ENCODE measurements around the gene NEIL1.
"Not testable (repeated sequence)": the region's sequence is repeated elsewhere in the genome, so short reads cannot be mapped to it uniquely, and the experiment has no call there.

NEIL1 gene

GRCh38 chr15:75346796-75347221 lies at the start of gene NEIL1:
TSS of gene NEIL1 (plus strand) at chr15:75347039. CDS start at chr15:75348906, 1,867 bp downstream.
- no peak for DNase-seq (ENCODE audit: low read depth in 2 of 2)

GRCh38 chr15:75298541-75299310 lies 48.1 kb upstream of the NEIL1 start:
- DNase-seq (ENCODE audit: low read depth in 2 of 2) = not testable (repeated sequence)

GRCh38 chr15:75299311-75299688 lies 47.5 kb upstream of the NEIL1 start:
- DNase-seq (ENCODE audit: low read depth in 2 of 2) = peak; percentile 46 to 57

GRCh38 chr15:75300026-75300425 lies 46.8 kb upstream of the NEIL1 start:
- not testable (repeated sequence) for DNase-seq (ENCODE audit: low read depth in 2 of 2)

GRCh38 chr15:75302318-75302717 lies 44.5 kb upstream of the NEIL1 start:
- no peak for DNase-seq (ENCODE audit: low read depth in 2 of 2)

- not testable (repeated sequence) for DNase-seq (ENCODE audit: low read depth in 2 of 2)
Observed at GRCh38 chr15:75302753-75303152, 44.1 kb upstream of the NEIL1 start.

- no peak for DNase-seq (ENCODE audit: low read depth in 2 of 2)
Observed at GRCh38 chr15:75306188-75306587, 40.7 kb upstream of the NEIL1 start.

GRCh38 chr15:75307778-75308390 lies 39.0 kb upstream of the NEIL1 start:
- peak in 1 of 2 donors; percentile 2 for DNase-seq (ENCODE audit: low read depth in 2 of 2)

GRCh38 chr15:75309711-75310110 lies 37.1 kb upstream of the NEIL1 start:
- DNase-seq (ENCODE audit: low read depth in 2 of 2) = no peak

GRCh38 chr15:75312548-75312947 lies 34.3 kb upstream of the NEIL1 start:
- DNase-seq (ENCODE audit: low read depth in 2 of 2) = not testable (repeated sequence)

GRCh38 chr15:75313116-75313845 lies 33.6 kb upstream of the NEIL1 start:
- DNase-seq (ENCODE audit: low read depth in 2 of 2) = no peak

GRCh38 chr15:75314552-75315290 lies 32.1 kb upstream of the NEIL1 start:
- no peak for DNase-seq (ENCODE audit: low read depth in 2 of 2)

- DNase-seq (ENCODE audit: low read depth in 2 of 2) = not testable (repeated sequence)
Observed at GRCh38 chr15:75319231-75319897, 27.5 kb upstream of the NEIL1 start.

- DNase-seq (ENCODE audit: low read depth in 2 of 2) = no peak
Observed at GRCh38 chr15:75321711-75322110, 25.1 kb upstream of the NEIL1 start.

GRCh38 chr15:75325922-75326321 lies 20.9 kb upstream of the NEIL1 start:
- DNase-seq (ENCODE audit: low read depth in 2 of 2) = no peak

GRCh38 chr15:75327005-75327404 lies 19.8 kb upstream of the NEIL1 start:
- DNase-seq (ENCODE audit: low read depth in 2 of 2) = no peak

- no peak for DNase-seq (ENCODE audit: low read depth in 2 of 2)
Observed at GRCh38 chr15:75327491-75327890, 19.3 kb upstream of the NEIL1 start.

GRCh38 chr15:75328493-75329314 lies 18.1 kb upstream of the NEIL1 start:
- no peak for DNase-seq (ENCODE audit: low read depth in 2 of 2)

GRCh38 chr15:75329571-75329970 lies 17.3 kb upstream of the NEIL1 start:
- DNase-seq (ENCODE audit: low read depth in 2 of 2) = no peak

GRCh38 chr15:75332093-75332492 lies 14.7 kb upstream of the NEIL1 start:
- not testable (repeated sequence) for DNase-seq (ENCODE audit: low read depth in 2 of 2)
